D721Med (cell line): ENCODE results near the gene ZC3H10.

Source experiments
- DNase-seq: peaks from one replicate; pipeline ENCODE4 v3.0.0; 2011; ENCODE audit warnings: low spot score; ENCODE audit not compliant: insufficient read length
- FAIRE-seq: peaks from 2 replicates; lab custom pipeline; 2011; peaks lifted over from hg19 to GRCh38; lab: Jason Lieb, UNC
- TF ChIP-seq, protein P1 (sequence below): IDR thresholded peaks from 2 replicates; pipeline ENCODE4 v1.5.1; 2012; ENCODE audit warnings: mild to moderate bottlenecking, control low read depth; ENCODE audit not compliant: insufficient read depth; ENCODE audit errors: missing control alignments

The ZC3H10 gene

DNA sequence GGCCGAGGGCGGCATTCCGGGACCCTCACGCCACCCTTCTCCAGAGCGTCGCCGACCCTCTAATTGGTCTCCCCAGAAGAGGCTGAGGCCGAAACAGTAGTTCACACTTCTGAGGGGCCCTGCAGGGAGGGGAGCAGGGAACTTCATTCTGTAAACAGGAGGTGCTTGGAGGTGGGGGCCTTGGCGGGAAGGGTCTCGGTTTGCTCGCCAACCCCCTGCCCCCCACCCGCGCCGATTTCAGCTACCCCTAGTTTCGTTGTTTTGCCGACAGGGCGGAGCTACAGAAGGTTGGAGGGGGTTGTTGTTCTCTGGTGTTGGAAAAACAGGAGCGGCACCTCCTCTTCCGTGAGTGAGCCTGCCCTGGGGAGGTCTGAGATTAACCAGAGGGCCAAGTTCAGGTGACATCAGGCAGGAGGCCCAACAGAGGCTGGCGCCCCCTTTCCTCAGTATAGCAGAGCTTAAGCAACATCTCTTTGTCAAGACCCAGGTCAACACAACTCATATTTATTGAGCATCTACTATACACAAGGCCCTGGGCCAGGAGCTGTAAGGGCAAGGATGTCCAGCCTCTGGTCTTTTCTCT is 37.4 kb upstream of the ZC3H10 start:
- DNase-seq (no peak), FAIRE-seq (no peak)
- TF ChIP-seq, protein P1, sequence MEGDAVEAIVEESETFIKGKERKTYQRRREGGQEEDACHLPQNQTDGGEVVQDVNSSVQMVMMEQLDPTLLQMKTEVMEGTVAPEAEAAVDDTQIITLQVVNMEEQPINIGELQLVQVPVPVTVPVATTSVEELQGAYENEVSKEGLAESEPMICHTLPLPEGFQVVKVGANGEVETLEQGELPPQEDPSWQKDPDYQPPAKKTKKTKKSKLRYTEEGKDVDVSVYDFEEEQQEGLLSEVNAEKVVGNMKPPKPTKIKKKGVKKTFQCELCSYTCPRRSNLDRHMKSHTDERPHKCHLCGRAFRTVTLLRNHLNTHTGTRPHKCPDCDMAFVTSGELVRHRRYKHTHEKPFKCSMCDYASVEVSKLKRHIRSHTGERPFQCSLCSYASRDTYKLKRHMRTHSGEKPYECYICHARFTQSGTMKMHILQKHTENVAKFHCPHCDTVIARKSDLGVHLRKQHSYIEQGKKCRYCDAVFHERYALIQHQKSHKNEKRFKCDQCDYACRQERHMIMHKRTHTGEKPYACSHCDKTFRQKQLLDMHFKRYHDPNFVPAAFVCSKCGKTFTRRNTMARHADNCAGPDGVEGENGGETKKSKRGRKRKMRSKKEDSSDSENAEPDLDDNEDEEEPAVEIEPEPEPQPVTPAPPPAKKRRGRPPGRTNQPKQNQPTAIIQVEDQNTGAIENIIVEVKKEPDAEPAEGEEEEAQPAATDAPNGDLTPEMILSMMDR: no peak

DNA sequence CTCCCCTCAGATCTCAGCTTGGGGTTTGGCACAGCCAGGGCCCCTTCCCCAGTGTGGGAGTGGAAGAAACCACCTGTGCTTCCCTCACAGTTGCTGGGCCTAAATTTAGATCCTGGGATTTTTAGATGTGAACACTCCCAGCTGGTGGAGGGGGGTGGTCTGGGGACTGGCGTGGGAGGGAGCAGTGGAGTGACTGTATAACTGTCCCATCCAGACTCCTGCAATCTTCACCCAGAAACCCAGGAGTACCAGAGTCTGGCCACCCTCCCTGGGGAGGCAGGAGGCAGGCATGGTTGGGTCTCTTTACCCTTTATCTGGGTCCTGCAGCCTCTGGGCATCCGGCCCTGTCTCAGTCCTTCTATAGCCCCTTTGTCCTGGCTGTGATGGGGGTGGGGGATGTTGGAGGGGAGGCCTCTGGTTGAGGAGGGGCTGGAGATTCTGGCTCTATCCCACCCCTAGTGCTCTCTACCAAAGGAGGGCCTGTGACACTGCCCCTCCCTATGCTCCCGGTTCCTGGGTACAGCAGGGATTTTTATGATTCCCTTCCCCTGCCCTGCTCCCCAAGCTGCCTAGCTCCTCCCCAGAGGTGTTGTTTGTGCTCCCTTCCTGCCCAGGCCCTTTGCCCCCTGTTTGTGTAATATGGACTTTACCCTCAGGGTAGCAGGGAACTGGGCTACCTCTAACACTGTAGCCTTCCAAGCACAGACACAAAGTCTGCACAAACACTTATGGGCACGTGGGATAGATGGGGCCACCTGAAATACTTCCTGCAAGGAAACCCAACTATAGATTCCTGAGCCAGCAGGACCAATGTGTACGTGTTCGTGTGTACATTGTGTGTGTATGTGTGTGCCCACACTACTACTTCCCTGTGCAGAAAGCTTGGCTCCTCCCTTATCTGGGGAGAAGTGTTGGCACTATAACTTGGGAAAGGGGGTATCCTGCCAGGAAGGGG is 36.4 kb upstream of the ZC3H10 start:
- no peak for DNase-seq
- TF ChIP-seq, protein P1: no peak
- no peak for FAIRE-seq

DNA sequence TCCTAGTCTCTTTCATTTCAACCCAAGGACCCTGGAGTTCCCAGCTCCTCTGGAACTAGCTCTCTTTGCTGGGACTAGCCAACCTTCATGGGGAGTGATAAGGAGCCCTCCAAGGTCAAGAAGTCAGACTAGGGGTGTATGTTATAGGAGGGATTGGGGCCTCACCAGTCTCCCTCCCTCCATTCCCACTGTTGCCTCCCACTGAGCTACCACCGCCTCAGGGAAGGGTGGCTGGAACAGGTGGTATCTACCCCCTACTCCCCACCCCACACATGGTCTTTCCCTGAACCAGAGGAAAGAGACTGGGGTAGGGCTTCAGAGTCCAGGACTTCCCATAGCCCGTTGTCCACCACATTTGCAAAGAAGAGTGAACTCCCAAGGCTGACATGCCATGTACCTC is 35.7 kb upstream of the ZC3H10 start:
- FAIRE-seq: no peak

DNA sequence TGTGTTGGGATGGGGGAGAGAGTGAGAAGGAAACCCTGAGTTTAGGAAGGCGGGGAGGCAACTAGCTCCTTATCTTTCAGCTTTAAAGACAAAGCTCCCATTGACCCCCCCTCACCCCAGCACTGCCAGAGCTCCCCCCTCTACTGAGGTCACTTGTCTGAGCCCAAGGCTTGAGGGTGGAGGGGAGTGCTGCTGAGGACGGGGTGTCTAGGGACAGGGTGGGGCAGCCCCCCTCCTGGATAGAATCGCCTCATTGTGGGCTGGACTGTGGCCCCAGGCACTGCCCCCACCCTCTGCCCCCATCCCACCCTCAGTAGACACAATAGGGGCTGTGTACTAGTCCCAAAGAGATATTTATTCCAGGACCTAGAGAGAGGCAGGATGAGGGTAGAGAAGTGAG is 35.1 kb upstream of the ZC3H10 start:
- no peak for DNase-seq
- FAIRE-seq: no peak
- TF ChIP-seq, protein P1: no peak

More for the DNA sequence above, 35.7 kb upstream of the ZC3H10 start:
- DNase-seq: no peak
- TF ChIP-seq, protein P1: no peak

DNA sequence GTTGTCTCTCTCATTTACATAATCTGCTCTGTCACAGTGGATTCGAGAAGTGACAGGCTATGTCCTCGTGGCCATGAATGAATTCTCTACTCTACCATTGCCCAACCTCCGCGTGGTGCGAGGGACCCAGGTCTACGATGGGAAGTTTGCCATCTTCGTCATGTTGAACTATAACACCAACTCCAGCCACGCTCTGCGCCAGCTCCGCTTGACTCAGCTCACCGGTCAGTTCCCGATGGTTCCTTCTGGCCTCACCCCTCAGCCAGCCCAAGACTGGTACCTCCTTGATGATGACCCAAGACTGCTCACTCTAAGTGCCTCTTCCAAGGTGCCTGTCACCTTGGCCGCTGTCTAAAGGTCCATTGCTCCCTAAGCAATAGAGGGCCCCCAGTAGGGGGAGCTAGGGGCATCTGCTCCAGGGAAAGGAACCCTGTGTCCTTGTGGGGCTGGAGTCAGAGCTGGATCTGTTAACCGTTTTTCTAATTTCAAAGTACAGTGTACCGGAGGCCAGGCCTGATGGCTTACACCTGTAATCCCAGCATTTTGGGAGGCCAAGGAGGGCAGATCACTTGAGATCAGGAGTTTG is 33.0 kb upstream of the ZC3H10 start:
- no peak for FAIRE-seq
- DNase-seq: no peak
- TF ChIP-seq, protein P1: peak; percentile 47

DNA sequence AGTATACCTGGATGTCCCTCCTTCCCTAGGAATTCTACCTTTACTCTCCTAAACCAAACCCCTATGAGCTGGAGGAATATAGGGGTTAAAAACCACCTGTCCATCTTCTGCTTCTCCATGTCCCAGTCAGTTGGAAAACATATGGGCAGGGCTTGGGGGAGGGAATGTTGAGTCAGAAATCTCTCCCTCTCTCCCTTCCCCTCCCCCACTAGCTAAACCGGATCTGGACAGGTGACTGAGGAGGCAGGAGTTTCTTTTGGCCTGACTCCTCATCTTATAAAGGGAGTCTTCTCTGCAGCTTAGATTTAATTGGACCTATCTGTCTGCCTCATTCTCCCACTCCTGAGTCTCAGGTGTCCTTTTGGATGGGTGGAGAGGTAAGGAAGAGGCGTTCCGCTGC is 32.0 kb upstream of the ZC3H10 start:
- FAIRE-seq (no peak), DNase-seq (no peak)
- TF ChIP-seq, protein P1: no peak

- DNase-seq: no peak
- FAIRE-seq: no peak
- TF ChIP-seq, protein P1: no peak
Observed at GRCh38 chr12:56086608-56087007, 31.5 kb upstream of the ZC3H10 start.
